Mucosa of gallbladder (tissue), 1 donor: ENCODE measurements around the gene KRT10. TPM values are rescaled to one million over a fixed set of nuclear protein-coding genes. Genes with fewer than 3 reads are reported as not detected.

ENCODE experiments used
- DNase-seq: peaks from one replicate; pipeline ENCODE4 v3.0.0-alpha.2; 2020; ENCODE audit warnings: low spot score
- total RNA-seq: library from RNA; stranded (reverse); gene quantifications from one replicate; pipeline ENCODE4 v1.2.1, GENCODE V29; 2021
- donor health status: DM: no; HTN: no; CAD: no.

The KRT10 gene
- total RNA-seq, 1 donor from 2014 or later = 30.1 TPM

DNA sequence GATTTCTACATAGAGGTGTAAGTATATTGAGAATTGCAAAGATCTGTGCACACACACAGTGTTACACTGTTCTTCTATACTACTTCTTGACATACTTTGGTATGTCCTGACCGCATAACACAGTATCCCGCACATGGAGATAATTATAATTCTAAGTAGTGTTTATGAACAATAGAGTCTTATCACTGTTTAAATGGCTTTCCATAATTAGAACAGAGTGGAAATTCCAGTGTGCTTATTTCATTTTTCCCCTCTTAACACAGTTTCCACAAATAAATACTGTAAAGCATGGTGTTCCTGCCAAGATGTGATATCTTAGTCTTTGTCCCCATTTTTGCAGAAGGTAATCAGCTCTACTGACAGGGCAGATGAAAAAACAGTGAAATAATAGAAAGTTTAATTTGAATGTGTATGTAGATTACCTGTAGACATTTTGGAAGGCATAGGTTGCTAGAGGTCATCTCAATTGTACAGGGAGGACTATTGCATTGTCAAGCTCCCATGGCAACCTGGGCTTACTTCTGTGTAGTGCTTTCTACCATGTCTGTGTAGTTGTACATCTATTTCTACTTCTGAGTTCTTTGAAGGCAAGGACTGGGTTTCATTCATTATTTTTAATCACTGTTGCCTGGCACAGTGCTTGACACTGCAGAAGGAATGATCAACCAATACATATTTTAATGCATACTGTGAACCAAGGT is 12.5 kb downstream of the KRT10 start:
- no peak for DNase-seq

DNA sequence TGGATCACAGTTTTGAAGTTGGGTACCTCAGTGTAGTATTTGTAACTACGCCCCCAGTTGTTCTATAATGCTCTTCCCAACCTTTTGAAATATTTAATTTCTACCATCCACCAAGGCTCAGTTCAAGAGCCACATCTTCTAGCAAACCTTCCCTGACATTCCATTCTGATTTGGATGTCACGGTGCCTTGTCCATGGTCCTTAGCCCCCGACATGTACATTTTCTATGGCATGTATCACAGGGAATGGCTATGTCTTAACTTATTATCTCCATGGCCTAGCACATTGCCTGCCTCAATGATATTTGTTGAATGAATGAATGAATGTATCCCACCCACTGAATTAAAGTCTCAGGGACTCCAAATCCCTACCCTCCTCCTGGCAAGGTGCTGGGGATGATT is 16.3 kb downstream of the KRT10 start:
- no peak for DNase-seq

DNA sequence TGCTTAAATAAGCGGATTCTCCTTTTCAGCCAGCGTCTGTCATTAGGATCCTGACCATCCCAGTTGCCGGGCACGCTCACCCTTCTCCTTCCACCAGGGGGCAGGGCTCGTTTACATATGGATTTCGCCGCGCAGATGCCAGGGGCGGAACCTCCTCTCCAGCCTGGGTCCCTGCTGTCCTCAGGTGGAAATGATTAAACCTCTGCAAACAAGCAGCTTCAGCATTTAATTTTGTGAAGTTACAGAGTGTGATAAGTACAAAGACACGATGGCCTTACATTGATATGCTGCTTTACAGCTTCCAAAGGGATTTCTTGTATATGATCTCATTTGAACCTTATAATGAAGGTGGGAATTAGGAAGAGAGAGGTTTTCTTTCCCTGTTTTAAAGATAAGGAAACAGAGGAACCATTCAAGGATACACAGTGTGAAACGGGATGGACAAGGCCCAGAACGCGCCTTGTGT is 18.8 kb downstream of the KRT10 start:
- DNase-seq = peak; percentile 84

DNA sequence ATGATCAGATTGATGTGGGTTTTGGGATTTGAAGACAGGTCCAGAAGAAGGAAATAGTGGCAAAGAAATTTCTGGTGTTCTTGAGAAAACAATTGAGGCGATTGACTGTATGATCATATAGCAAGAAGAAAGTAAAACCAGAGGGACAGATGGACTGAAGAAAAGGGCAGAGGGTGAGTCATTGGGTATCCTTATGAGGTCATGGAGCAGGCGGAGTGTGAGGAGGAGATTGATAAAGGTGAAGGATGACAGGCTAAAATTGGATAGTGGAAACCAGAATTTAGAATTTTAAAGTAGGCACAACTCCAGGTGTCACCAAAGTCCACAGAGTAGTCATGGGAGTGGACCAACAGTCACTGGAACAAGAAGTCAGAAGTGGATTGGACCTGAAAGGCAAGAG is 21.3 kb downstream of the KRT10 start:
- no peak for DNase-seq

DNA sequence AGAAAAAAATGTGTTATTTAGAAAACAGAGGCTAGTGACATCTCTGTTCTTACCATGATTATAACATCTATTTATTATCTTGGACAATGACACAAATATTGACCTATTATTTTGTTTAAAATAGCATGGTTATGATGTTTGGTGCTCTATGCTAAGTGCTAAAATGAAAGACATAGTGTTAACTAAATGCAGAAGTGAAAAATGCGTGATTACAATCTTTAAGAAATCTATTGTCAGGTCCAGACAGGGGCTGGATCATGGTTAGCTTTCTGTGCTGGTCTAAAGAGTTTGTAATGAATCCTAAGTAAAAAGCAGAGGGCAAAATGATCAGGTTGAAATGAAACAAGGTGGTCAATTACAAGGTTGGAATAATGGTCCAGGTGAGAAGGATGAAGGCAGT is 22.0 kb downstream of the KRT10 start:
- no peak for DNase-seq

DNA sequence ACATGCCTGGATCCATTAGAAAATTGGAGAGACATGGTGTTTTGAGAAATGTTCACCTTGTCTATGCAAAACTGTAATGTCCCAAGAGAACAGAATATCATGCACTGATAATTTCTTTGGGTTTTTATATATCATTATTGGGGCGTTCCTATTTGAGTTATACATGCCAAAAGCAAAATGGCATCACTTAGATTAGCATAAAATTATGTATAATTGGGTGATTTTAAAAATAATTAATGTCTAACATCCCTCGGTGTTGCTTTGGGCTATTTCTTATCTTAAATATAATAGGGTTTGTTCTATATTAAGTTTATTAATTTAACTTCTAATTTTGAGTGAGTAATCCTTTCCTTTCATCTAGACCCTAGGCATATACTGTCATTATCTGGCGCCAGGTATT is 22.6 kb downstream of the KRT10 start, which contains the start of gene KRT28:
Gene KRT28 (minus strand): TSS at position 101 of the 400 bp plus-strand sequence. CDS start 66 bp downstream, at position 35.
- no peak for DNase-seq

DNA sequence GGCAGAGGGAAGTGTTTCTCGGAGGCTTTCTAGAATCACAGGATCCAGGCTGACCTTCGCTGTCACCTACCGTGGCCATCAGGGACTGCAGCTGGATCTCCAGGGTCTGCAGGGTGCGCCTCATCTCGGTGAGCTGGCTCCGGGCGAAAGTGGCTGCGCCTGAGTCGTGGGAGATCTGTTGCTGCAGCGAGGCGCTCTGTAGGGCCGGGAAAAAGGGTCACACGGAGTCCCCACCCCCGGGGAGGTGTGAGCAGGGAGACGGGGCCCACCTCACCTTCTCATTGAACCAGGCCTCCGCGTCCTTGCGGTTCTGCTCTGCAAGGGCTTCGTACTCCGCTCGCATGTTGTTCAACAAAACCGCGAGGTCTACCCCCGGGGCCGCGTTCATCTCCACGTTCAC is 25.6 kb downstream of the KRT10 start:
- DNase-seq = no peak

DNA sequence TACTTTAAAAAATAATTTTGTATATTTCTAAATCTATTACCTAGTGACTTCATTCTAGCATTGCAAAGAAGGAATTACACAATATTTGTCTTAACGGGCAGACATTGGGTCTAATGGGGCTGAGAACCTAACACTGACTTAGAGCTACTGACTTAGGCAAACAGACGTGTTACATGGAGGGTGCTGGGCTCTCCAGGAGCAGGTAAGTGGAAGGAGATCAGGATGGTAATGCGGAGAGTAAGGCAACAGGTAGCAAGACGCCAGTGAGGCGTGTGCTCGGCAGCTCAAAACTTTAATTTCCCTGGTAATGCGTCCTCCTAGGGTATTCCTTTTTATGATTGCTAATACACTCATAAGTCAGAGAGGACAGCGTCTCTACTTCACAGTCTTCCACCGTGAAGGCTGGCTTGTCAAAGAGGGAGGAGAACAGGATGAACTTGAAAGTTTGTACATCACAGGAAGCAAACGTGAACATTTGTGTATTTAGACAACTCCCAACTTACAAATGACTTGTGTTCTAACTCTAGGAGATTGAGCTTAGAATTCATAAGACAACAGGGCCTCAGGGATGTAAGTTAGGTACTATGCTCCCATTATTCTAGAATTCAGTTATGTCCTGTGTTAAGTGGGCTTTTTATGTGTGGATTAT is 27.3 kb downstream of the KRT10 start:
- no peak for DNase-seq

DNA sequence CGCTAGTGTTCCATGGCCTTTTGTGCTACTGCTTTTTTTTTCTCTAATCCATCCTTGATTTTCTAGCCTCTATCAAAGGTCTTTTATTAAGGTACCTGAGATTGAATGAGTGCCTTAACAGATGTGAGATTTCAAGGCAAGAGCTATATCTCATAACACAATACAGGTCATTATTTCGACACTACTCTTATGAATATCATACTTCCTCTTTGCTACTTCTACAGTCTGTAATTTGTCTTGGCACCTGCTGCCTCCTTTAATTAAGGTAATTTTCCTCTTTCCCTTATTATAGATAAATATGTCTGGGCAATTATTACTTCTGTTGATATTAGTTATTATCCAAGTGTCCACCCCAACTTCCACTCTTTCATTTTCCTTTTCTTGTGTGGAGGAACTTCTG is 27.9 kb downstream of the KRT10 start:
- no peak for DNase-seq

DNA sequence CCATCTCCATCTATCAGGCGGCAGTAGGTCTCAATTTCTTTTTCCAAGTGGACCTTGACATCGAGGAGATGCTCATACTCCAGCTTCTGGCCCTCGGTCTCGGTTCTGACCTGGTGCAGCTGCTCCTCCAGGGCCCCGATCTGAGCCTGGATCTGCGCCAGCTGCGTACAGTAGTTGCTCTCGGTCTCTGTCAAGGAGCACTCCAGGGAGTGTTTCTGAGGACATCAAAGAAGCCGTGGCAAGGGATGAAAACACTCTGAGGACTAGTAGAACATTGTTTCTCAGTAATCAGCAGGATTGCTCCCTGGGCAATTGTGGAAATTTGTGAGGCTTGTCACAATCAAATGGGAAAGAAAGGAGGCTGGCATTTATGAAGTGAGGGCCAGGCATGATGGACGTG is 28.6 kb downstream of the KRT10 start:
- DNase-seq = no peak

DNA sequence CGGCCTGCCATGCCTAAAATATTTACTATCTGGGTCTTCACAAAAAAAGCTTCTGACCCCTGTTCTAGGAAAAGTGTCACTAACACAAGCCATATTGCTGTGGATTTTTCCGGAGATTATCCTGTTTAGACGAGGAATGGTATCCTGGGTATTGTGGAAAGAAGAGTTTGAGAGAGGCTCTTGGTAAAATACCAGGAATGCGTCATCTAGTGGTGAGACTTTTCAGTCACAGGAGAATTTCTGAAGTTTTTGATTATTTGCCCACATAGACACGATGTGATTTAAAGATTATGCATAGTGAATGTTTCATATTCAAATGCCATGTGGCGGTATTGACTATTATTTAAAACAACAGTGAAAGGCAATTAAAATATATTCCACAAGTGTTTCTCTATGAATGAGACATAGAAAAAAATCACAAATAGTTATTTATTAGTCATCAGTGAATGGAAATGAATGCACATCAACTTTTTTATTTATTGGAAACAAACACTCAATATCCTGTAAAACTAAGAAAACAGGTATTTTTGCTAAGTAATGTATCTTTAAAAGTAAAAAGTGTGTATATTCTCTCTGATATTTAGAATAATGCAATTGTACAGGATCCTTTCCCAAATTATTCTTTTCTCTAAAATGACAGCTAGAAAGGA is 30.5 kb downstream of the KRT10 start:
- no peak for DNase-seq

DNA sequence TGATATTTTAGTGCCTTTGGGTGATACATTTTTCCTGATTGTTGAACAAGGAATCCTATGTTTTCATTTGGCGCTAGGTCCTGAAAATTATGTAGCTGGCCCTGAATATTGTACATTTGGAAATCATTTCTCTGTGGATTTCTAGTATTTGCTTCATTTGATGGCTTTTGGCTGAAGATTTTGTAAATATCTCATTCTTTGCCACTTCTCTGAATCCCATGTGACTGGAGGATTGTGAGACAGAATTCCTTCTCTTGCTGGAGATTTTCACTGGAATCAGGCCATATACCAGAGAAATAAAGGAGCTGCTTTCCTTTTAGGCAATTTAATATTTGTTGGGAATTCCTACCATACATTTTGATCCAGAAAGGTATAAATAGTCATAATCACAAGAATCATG is 31.3 kb downstream of the KRT10 start:
- DNase-seq = no peak

DNA sequence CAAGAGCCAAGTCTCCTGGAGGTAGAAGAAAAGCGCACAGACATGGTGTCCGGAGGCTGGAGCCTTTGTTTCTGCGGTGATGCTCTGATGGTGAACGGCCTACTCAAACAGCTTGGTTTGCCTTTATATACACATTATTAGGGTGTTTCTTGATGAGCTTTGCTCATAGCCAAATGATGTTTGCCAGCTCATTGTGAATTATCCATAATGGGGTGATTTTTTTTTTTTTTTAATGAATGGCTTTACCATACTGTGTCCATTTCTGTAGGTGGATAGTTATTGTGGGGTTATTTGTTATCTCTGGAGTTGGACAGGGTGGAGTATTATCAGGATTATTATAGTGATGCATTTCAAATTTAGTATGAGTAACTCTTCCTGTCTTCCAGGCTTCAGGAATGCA is 40.0 kb downstream of the KRT10 start, which contains the start of gene KRT27:
Gene KRT27 (minus strand): TSS at position 101 of the 400 bp plus-strand sequence. CDS start 57 bp downstream, at position 44.
- no peak for DNase-seq

DNA sequence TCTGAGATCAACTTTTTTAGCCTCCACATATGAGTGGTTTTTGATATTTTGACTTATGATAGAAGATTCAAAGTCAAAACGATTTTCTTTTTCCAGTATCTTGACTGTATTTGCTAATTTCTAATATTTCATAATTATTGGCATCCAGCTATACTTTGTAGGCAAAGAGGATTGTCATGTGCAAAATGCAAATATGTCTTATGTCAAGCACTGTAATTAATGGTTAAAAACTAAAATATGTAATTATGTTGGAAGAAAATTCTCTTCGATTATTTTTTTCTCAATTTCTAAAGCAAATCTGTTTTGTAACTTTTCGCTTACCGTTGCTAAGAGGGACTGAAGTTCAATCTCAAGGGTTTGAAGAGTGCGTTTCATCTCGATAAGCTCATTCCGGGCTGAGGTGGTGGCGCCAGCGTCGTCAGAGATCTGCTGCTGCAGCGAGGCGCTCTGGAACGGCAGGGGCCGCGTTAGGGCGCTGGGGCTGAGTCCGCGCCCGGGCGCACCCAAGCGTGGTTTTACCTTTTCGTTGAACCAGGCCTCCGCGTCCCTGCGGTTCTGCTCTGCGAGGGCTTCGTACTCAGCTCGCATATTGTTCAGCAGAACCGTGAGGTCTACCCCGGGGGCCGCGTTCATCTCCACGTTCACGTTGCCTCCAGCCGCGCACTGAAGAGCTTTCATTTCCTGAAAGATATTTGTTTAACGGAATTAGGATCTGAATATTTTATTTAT is 43.1 kb downstream of the KRT10 start:
- no peak for DNase-seq

DNA sequence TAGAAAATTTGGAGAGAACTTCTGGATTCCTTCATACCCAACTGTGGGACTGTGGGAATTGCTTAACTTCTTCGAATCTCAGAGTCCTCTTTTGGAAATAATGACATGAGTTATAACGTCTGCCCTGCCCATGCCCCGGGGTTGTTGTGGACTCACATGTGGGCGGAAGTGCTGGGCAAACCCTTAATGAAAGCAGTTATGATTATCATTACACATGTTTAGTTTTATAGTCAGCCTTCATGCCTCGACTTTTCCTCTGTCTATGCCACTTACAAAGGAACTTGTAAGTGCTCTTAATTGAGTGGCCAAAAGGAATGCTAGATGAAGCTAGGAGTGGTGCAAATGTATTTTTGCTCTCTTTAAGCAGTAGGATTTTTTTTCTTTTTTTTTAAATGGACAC is 44.0 kb downstream of the KRT10 start:
- DNase-seq = no peak

DNA sequence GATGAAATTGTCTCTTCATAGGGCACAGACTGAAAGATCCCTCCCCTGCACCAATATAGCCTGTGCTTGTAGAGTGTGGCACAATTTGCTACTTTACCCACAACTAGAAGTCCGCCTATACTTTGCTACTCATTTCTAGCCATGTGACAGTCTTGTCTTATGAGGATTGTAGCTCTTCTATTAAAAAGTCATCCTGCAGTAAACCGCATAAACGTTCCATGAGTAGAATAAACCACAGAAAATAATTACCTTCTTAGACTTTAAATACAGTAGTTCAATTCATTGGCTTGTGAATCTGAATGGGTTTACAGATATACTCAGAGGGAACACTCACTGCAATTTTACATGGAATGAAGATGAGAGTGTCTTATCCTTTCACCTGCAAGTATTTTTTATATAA is 44.4 kb downstream of the KRT10 start:
- DNase-seq = no peak

DNA sequence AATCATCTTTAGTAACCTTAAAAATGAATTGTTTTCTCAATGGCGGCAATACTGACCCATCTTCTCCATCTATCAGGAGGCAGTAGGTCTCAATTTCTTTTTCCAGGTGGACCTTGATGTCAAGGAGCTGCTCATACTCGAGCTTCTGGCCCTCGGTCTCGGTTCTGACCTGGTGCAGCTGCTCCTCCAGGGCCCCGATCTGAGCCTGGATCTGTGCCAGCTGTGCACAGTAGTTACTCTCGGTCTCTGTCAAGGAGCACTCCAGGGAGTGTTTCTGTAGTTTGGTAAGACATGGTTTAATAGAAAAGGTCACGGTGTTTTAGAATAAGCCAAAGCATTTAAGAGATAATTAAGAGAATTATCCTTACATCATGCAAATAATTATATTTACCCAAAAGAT is 45.0 kb downstream of the KRT10 start:
- no peak for DNase-seq

DNA sequence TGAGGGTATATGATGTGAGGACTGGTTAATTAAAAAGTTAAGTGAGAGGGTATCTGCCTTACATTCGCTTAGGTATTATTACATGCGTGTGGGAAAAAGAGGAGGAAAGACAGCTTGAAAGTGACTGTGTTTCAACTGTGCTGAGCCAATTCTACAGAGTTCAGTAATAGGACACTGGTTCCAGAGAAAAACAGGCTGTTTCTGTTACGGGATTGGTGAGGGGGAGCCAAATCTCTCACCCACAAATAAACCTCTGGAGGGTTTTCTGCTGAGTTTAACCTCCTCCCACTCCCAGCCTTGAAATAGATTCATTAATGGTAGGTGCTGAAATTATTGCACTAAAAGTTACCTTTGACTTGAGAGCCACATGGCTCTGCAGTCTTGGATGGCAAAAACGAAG is 46.5 kb downstream of the KRT10 start:
- no peak for DNase-seq

DNA sequence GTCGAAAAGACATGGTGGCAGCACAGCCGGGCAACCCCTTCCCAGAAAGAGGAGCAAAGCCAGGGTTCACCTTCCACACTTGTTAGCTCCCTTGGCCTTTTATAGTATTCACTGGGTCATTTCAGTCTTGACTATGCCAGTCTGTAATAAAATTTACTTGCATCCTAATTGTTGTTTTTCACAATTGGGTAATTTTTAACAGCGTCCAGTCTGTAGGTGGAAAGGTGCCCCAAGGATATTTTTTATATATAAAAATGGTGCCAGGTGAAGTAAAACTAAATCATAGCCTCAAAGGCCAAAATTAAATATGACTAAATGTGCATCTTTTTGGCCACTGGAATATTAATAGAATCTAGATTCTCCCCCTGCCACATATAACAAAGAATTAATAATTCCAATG is 50.3 kb downstream of the KRT10 start, which contains the start of gene KRT26:
Gene KRT26 (minus strand): TSS at position 101 of the 400 bp plus-strand sequence. CDS start 88 bp downstream, at position 13.
- no peak for DNase-seq
